H1 (cell line): ENCODE data around the gene TRIM73. TPM values are rescaled to one million over a fixed set of nuclear protein-coding genes. Genes with fewer than 3 reads are reported as not detected.
"Not testable (repeated sequence)": the region's sequence is repeated elsewhere in the genome, so short reads cannot be mapped to it uniquely, and the experiment has no call there.

Experiments used
- CTCF ChIA-PET: fragments of 300-600 bp; sonication (Branson Sonifier 250); formaldehyde crosslinking; loops from one replicate; lab custom pipeline; 2021; ENCODE audit not compliant: partially characterized antibody; lab: Charles Lee
- POLR2A ChIA-PET: fragments of 300-600 bp; sonication (Branson Sonifier 250); formaldehyde crosslinking; loops from one replicate; lab custom pipeline; 2021; ENCODE audit warnings: inconsistent platforms; ENCODE audit not compliant: partially characterized antibody; lab: Charles Lee
- DNase-seq, 2 experiments: peaks; one replicate each; pipeline versions ENCODE4 v3.0.0 to v3.0.0-alpha.2; 2010 to 2022; ENCODE audit warnings: low spot score in 2 of 2, low read depth in 1 of 2, mixed read lengths in 1 of 2
- FAIRE-seq: peaks from 2 replicates; lab custom pipeline; 2011; peaks lifted over from hg19 to GRCh38; lab: Jason Lieb, UNC
- H2AFZ ChIP-seq: 2 replicates; pipeline ENCODE4 v1.8.1; 2012; ENCODE audit warnings: low read length, inconsistent platforms
- H2AK5ac ChIP-seq: 2 replicates; pipeline ENCODE4 v1.6.1; 2013; ENCODE audit warnings: low read depth, low read length
- H2BK120ac ChIP-seq: replicated peaks from 2 replicates; pipeline ENCODE3; 2013; ENCODE audit warnings: low read depth, low read length, inconsistent platforms
- H2BK12ac ChIP-seq: 2 replicates; pipeline ENCODE4 v1.6.1; 2013; ENCODE audit warnings: low read depth, low read length
- H2BK15ac ChIP-seq: 2 replicates; pipeline ENCODE4 v1.6.1; 2013; ENCODE audit warnings: low read length
- H2BK20ac ChIP-seq: 2 replicates; pipeline ENCODE4 v1.6.1; 2013; ENCODE audit warnings: low read length
- H2BK5ac ChIP-seq: 2 replicates; pipeline ENCODE4 v1.6.1; 2013; ENCODE audit warnings: low read depth, low read length
- H3K14ac ChIP-seq: 2 replicates; pipeline ENCODE4 v1.6.1; 2013; ENCODE audit warnings: inconsistent platforms; ENCODE audit not compliant: insufficient read length
- H3K18ac ChIP-seq: 2 replicates; pipeline ENCODE4 v1.6.1; 2013; ENCODE audit warnings: low read length; ENCODE audit errors: extremely low read depth
- H3K23ac ChIP-seq: 2 replicates; pipeline ENCODE4 v1.6.1; 2013; ENCODE audit warnings: inconsistent platforms; ENCODE audit not compliant: insufficient read length
- H3K23me2 ChIP-seq: 2 replicates; pipeline ENCODE4 v1.6.1; 2013; ENCODE audit warnings: low read depth, low read length
- H3K27ac ChIP-seq: 2 replicates; pipeline ENCODE4 v1.6.1; 2011; ENCODE audit warnings: low read depth, low read length, inconsistent platforms
- H3K27me3 ChIP-seq, 4 experiments: replicated peaks in 1 of 4; 1 replicate in 1 of 4; 2 replicates in 3 of 4; pipeline versions ENCODE4 v1.6.1 to v1.8.1; 2011 to 2013; ENCODE audit warnings: low read length in 3 of 4, mild to moderate bottlenecking in 3 of 4, inconsistent platforms in 2 of 4, mixed read lengths in 2 of 4, moderate library complexity in 1 of 4; ENCODE audit not compliant: control insufficient read depth in 3 of 4, insufficient read depth in 3 of 4; ENCODE audit errors: extremely low read depth in 1 of 4
- H3K36me3 ChIP-seq, 4 experiments: 2 replicates each; pipeline versions ENCODE4 v1.6.1 to v1.8.1; 2011 to 2013; ENCODE audit warnings: mild to moderate bottlenecking in 4 of 4, low read length in 3 of 4, moderate library complexity in 2 of 4, control low read depth in 1 of 4, inconsistent platforms in 1 of 4; ENCODE audit not compliant: insufficient read depth in 4 of 4, control insufficient read depth in 2 of 4
- H3K4ac ChIP-seq: replicated peaks from 2 replicates; pipeline ENCODE3; 2013; ENCODE audit warnings: low read length, low read depth, mixed read lengths, inconsistent platforms; ENCODE audit not compliant: insufficient read length
- H3K4me1 ChIP-seq, 4 experiments: replicated peaks in 1 of 4; 1 replicate in 1 of 4; 2 replicates in 3 of 4; pipeline versions ENCODE4 v1.6.1 to v1.8.1; 2011 to 2013; ENCODE audit warnings: low read length in 3 of 4, inconsistent platforms in 2 of 4, mixed read lengths in 1 of 4; ENCODE audit not compliant: insufficient read depth in 4 of 4, control insufficient read depth in 3 of 4
- H3K4me2 ChIP-seq, 2 experiments: 2 replicates each; pipeline versions ENCODE4 v1.6.1 to v1.8.1; 2011 to 2013; ENCODE audit warnings: low read depth in 2 of 2, low read length in 2 of 2, control low read depth in 1 of 2, inconsistent platforms in 1 of 2, mild to moderate bottlenecking in 1 of 2; ENCODE audit not compliant: insufficient read depth in 1 of 2
- H3K4me3 ChIP-seq, 4 experiments: fragments of 200-600, 300-600 bp in 1 of 4; sonication (generic), shearing (Covaris generic), sonication (Bioruptor Twin) in 1 of 4; 2 replicates each; pipeline versions ENCODE4 v1.5.1 to v1.8.1; 2011 to 2016; ENCODE audit warnings: low read length in 4 of 4, low read depth in 3 of 4, control low read depth in 2 of 4, inconsistent platforms in 2 of 4, mild to moderate bottlenecking in 2 of 4, mixed read lengths in 1 of 4, moderate library complexity in 1 of 4; ENCODE audit not compliant: insufficient read depth in 2 of 4; ENCODE audit errors: extremely low read depth in 1 of 4
- H3K56ac ChIP-seq: replicated peaks from 2 replicates; pipeline ENCODE3; 2013; ENCODE audit warnings: low read depth, mild to moderate bottlenecking, mixed read lengths, low read length, inconsistent platforms; ENCODE audit not compliant: insufficient read length
- H3K79me1 ChIP-seq: 2 replicates; pipeline ENCODE4 v1.6.1; 2013; ENCODE audit warnings: low read depth, low read length, control low read depth
- H3K79me2 ChIP-seq, 2 experiments: 2 replicates each; pipeline versions ENCODE4 v1.6.1 to v1.8.1; 2012 to 2013; ENCODE audit warnings: low read length in 2 of 2, mild to moderate bottlenecking in 2 of 2, inconsistent platforms in 1 of 2; ENCODE audit not compliant: insufficient read depth in 2 of 2, control insufficient read depth in 1 of 2
- H3K9ac ChIP-seq, 4 experiments: replicated peaks in 1 of 4; 1 replicate in 1 of 4; 2 replicates in 3 of 4; pipeline versions ENCODE4 v1.6.1 to v1.8.1; 2011 to 2013; ENCODE audit warnings: low read depth in 3 of 4, low read length in 3 of 4, control low read depth in 2 of 4, mild to moderate bottlenecking in 2 of 4, moderate library complexity in 2 of 4, inconsistent platforms in 1 of 4; ENCODE audit errors: extremely low read depth in 1 of 4
- H3K9me3 ChIP-seq, 2 experiments: 2 replicates each; pipeline versions ENCODE4 v1.6.1 to v1.8.1; 2012 to 2013; ENCODE audit warnings: mild to moderate bottlenecking in 2 of 2, moderate library complexity in 2 of 2, control low read depth in 1 of 2, inconsistent platforms in 1 of 2, low read depth in 1 of 2, low read length in 1 of 2, mixed read lengths in 1 of 2; ENCODE audit not compliant: insufficient read depth in 2 of 2
- H4K20me1 ChIP-seq, 2 experiments: replicated peaks in 1 of 2; 2 replicates each; pipeline versions ENCODE3 to v1.8.1; 2011 to 2013; ENCODE audit warnings: inconsistent platforms in 2 of 2, low read length in 2 of 2, mild to moderate bottlenecking in 1 of 2; ENCODE audit not compliant: insufficient read depth in 2 of 2, control insufficient read depth in 1 of 2
- H4K5ac ChIP-seq: 2 replicates; pipeline ENCODE4 v1.6.1; 2013; ENCODE audit warnings: low read length, low read depth, mixed read lengths, inconsistent platforms; ENCODE audit not compliant: insufficient read length
- H4K8ac ChIP-seq: 2 replicates; pipeline ENCODE4 v1.8.0; 2013; ENCODE audit warnings: mild to moderate bottlenecking, moderate library complexity, low read length, inconsistent platforms; ENCODE audit not compliant: insufficient read depth; ENCODE audit errors: extremely low read depth
- H4K91ac ChIP-seq: replicated peaks from 2 replicates; pipeline ENCODE3; 2013; ENCODE audit warnings: low read length, mixed read lengths, inconsistent platforms; ENCODE audit not compliant: insufficient read length
- WGBS, 2 experiments: shearing (Covaris generic) in 1 of 2; methylation state at CpG; one replicate each; pipeline versions ENCODE4 v1.1.6 to v1.1.7; 2013 to 2015; ENCODE audit warnings: low lambda C conversion rate in 2 of 2, mixed read lengths in 2 of 2, inconsistent platforms in 1 of 2, low coverage in 1 of 2, missing lambda C conversion rate in 1 of 2; ENCODE audit not compliant: insufficient replicate concordance in 2 of 2, insufficient coverage in 1 of 2, insufficient read length in 1 of 2; ENCODE audit errors: extremely low coverage in 1 of 2, missing lambda C conversion rate in 1 of 2; 5-methylcytosine and 5-hydroxymethylcytosine counted together
- polyA plus RNA-seq, 7 experiments: library from polyadenylated mRNA; depleted of rRNA in 3 of 7; stranded (reverse) in 5 of 7; unstranded in 2 of 7; fragments of >200 nt in 5 of 7; fragments of 200-250 nt in 2 of 7; gene quantifications; 1 replicate in 5 of 7; 2 replicates in 1 of 7; 4 replicates in 1 of 7; pipeline versions ENCODE4 v1.2.1 to v1.2.3, GENCODE V29; 2011 to 2013; ENCODE audit warnings: missing spikeins in 2 of 7, mixed read lengths in 2 of 7
- total RNA-seq: library from RNA; stranded (reverse); fragmentation: NEBNext Ultra II Directional; extraction: Animal tissue kit (Norgen Biotek cat#: 25700); gene quantifications from 2 replicates; pipeline ENCODE4 v1.2.1, GENCODE V29; 2021

TRIM73 gene
- total and polyA plus RNA-seq, 2 of the 8 experiments (the other 6 are each of a cell fraction or from before 2014, with no cell fraction given) = 0.73 to 1.0 TPM

DNA sequence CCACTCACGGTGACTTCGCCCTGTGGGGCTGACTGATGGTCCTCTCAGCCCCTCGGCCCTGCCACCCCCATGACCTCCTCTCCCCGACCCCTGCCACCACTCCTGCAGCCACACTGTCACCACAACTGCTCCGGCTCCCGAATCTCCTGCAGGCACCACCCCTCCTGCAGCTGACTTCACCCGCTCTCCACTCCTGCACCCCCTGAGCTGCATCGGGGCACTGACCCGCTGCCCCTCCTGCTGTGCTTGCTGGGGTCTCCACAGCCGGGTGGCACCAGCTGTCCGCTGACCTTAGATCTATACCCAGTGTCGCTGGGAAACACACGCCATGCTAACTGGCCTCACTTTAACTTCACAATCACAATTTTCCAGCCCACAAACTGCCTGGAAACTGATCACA is 24.7 kb downstream of the TRIM73 start:
- H3K23ac ChIP-seq, FAIRE-seq, H4K8ac ChIP-seq, H2BK15ac ChIP-seq, H4K20me1 ChIP-seq, H3K4me3 ChIP-seq, H2BK5ac ChIP-seq, H3K9me3 ChIP-seq, H3K27ac ChIP-seq, H3K4ac ChIP-seq, H2BK120ac ChIP-seq, H3K79me2 ChIP-seq, H3K9ac ChIP-seq, H3K14ac ChIP-seq, H2AK5ac ChIP-seq, POLR2A ChIA-PET, H4K91ac ChIP-seq, H3K18ac ChIP-seq, H3K27me3 ChIP-seq, H3K4me1 ChIP-seq, H2BK20ac ChIP-seq, H3K56ac ChIP-seq, H3K79me1 ChIP-seq, H3K23me2 ChIP-seq, H4K5ac ChIP-seq, H3K4me2 ChIP-seq, H2AFZ ChIP-seq, DNase-seq, H2BK12ac ChIP-seq: not testable (repeated sequence)
- CTCF ChIA-PET = interaction anchor here (0.6 kb wide), 1 partner anchor 19 kb away, joined by 3 read pairs; no protein-coding TSS in a partner anchor
- peaks cover 5 to 43% (median 12%) of the 10 kb centered on the region in 4 experiments; a peak in 7 of 8 replicates for H3K36me3 ChIP-seq
- WGBS, 2 experiments = 91% methylated on average over 10 of the region's 13 CpGs; no CpG with 5 or more reads in 1 of the 2 experiments
